ENCODE measurements around the gene NFU1. TPM values are rescaled to one million over a fixed set of nuclear protein-coding genes. Genes with fewer than 3 reads are reported as not detected.

The NFU1 gene
- total RNA-seq, 1 experiment from 2014 or later: 38.2 TPM

GRCh38 chr2:69353360-69353759 is 83.9 kb downstream of the NFU1 start:
- ChIA-PET CTCF (no interaction called here), POLR2A (no interaction called here)
- H3K36me3 ChIP-seq (ENCODE audit: control insufficient read depth in 1 of 2, insufficient read depth in 2 of 2, low read length in 2 of 2): peaks cover 16 to 18% of the 10 kb centered on the region in 2 experiments

GRCh38 chr2:69348781-69349180 is 88.5 kb downstream of the NFU1 start:
- Histone ChIP-seq H3K79me2 (ENCODE audit: insufficient read depth, low read length) (no peaks in the 10 kb centered on the region), H3K4me2 (ENCODE audit: low read length) (no peak overlapping the region), H2AFZ (ENCODE audit: low read depth, low read length, poor library complexity, severe bottlenecking) (no peak overlapping the region), H3K9me2 (ENCODE audit: insufficient read depth) (no peaks in the 10 kb centered on the region), H3K27ac (ENCODE audit: low read depth, low read length) (no peak overlapping the region), H4K20me1 (ENCODE audit: insufficient read depth) (no peaks in the 10 kb centered on the region), H3K4me3 (replicated peaks in 1 of 2; ENCODE audit: low read depth in 1 of 2, low read length in 2 of 2) (no peak overlapping the region), H3K27me3 (ENCODE audit: insufficient read depth, low read length) (no peaks in the 10 kb centered on the region), H3K9ac (ENCODE audit: low read length) (no peak overlapping the region), H3K9me3 (ENCODE audit: control insufficient read depth in 1 of 2, insufficient read depth in 1 of 2, low read depth in 1 of 2, low read length in 2 of 2) (no peaks in the 10 kb centered on the region), H3K36me3 (ENCODE audit: control insufficient read depth in 1 of 2, insufficient read depth in 2 of 2, low read length in 2 of 2) (peaks cover 10 to 18% of the 10 kb centered on the region in 2 experiments; a peak in 3 of 4 replicates), H3K4me1 (ENCODE audit: control insufficient read depth in 1 of 2, insufficient read depth in 2 of 2, low read length in 2 of 2) (no peaks in the 10 kb centered on the region)
- no peak for DNase-seq (ENCODE audit: low read depth, low spot score)
- RAD21 ChIA-PET (ENCODE audit: low non-redundant PET in 1 of 2, low total read pairs in 2 of 2, uncharacterized antibody in 2 of 2, unreplicated experiment in 2 of 2): no interaction called here
- intact Hi-C loops (cut with micrococcal nuclease): no loop called here
- CTCF ChIA-PET: no interaction called here
- BruUV-seq (replicated peaks): TSS peak; percentile 15
- TF ChIP-seq REST (IDR thresholded peaks at IDR 0.05; ENCODE audit: low read depth) (no peak), TCF7L2 (IDR thresholded peaks at IDR 0.05; ENCODE audit: borderline replicate concordance, extremely low read depth, insufficient read depth, insufficient read length) (no peak), ZNF274 (IDR thresholded peaks at IDR 0.05; ENCODE audit: low read depth, low read length) (no peak), POLR2AphosphoS5 (IDR thresholded peaks at IDR 0.05; ENCODE audit: low read depth, low read length) (no peak), SIN3A (IDR thresholded peaks at IDR 0.05; ENCODE audit: low read depth) (no peak), JUND (IDR thresholded peaks at IDR 0.05) (no peak), EZH2phosphoT487 (IDR thresholded peaks at IDR 0.05; ENCODE audit: borderline replicate concordance) (no peak), FOSL1 (IDR thresholded peaks at IDR 0.05; ENCODE audit: low read depth) (no peak), POLR2A (IDR thresholded peaks at IDR 0.05; ENCODE audit: borderline replicate concordance, extremely low read depth, insufficient read depth, insufficient read length) (no peak)
- ATAC-seq: no peak
- POLR2A ChIA-PET: no interaction called here

More at GRCh38 chr2:69353360-69353759, 83.9 kb downstream of the NFU1 start:
- H2AFZ ChIP-seq (ENCODE audit: low read depth, low read length, poor library complexity, severe bottlenecking): no peak overlapping the region
- no peak overlapping the region for H3K9ac ChIP-seq (ENCODE audit: low read length)
- no peaks in the 10 kb centered on the region for H3K79me2 ChIP-seq (ENCODE audit: insufficient read depth, low read length)
- RAD21 ChIA-PET (ENCODE audit: low non-redundant PET in 1 of 2, low total read pairs in 2 of 2, uncharacterized antibody in 2 of 2, unreplicated experiment in 2 of 2): no interaction called here
- H3K9me2 ChIP-seq (ENCODE audit: insufficient read depth): no peaks in the 10 kb centered on the region
- no peak overlapping the region for H3K4me3 ChIP-seq (replicated peaks in 1 of 2; ENCODE audit: low read depth in 1 of 2, low read length in 2 of 2)
- intact Hi-C loops (cut with micrococcal nuclease): no loop called here
- H3K27ac ChIP-seq (ENCODE audit: low read depth, low read length): no peak overlapping the region
- BruUV-seq (replicated peaks): no TSS peak
- no peaks in the 10 kb centered on the region for H3K4me1 ChIP-seq (ENCODE audit: control insufficient read depth in 1 of 2, insufficient read depth in 2 of 2, low read length in 2 of 2)
- ATAC-seq (no peak), DNase-seq (ENCODE audit: low read depth, low spot score) (no peak)
- H4K20me1 ChIP-seq (ENCODE audit: insufficient read depth): no peaks in the 10 kb centered on the region
- no peak overlapping the region for H3K4me2 ChIP-seq (ENCODE audit: low read length)
- TF ChIP-seq EZH2 (IDR thresholded peaks at IDR 0.05) (no peak), TCF7L2 (IDR thresholded peaks at IDR 0.05; ENCODE audit: borderline replicate concordance, extremely low read depth, insufficient read depth, insufficient read length) (no peak), ATF3 (IDR thresholded peaks at IDR 0.05) (no peak), CBX3 (IDR thresholded peaks at IDR 0.05; ENCODE audit: low read depth) (no peak), POLR2AphosphoS5 (IDR thresholded peaks at IDR 0.05; ENCODE audit: low read depth, low read length) (no peak), RAD21 (IDR thresholded peaks at IDR 0.05; ENCODE audit: low read depth) (no peak), SIN3A (IDR thresholded peaks at IDR 0.05; ENCODE audit: low read depth) (no peak), JUND (IDR thresholded peaks at IDR 0.05) (no peak)
- no peaks in the 10 kb centered on the region for H3K27me3 ChIP-seq (ENCODE audit: insufficient read depth, low read length)
- H3K9me3 ChIP-seq (ENCODE audit: control insufficient read depth in 1 of 2, insufficient read depth in 1 of 2, low read depth in 1 of 2, low read length in 2 of 2): no peaks in the 10 kb centered on the region
